Right kidney (tissue), 1 donor: ENCODE measurements around the gene FHAD1.
A peak's percentile ranks its signal among the peaks of the same experiment; 100 is the strongest.

Experiments
- DNase-seq: peaks from one replicate; pipeline ENCODE4 v3.0.0-alpha.2; 2016

Gene FHAD1

DNA sequence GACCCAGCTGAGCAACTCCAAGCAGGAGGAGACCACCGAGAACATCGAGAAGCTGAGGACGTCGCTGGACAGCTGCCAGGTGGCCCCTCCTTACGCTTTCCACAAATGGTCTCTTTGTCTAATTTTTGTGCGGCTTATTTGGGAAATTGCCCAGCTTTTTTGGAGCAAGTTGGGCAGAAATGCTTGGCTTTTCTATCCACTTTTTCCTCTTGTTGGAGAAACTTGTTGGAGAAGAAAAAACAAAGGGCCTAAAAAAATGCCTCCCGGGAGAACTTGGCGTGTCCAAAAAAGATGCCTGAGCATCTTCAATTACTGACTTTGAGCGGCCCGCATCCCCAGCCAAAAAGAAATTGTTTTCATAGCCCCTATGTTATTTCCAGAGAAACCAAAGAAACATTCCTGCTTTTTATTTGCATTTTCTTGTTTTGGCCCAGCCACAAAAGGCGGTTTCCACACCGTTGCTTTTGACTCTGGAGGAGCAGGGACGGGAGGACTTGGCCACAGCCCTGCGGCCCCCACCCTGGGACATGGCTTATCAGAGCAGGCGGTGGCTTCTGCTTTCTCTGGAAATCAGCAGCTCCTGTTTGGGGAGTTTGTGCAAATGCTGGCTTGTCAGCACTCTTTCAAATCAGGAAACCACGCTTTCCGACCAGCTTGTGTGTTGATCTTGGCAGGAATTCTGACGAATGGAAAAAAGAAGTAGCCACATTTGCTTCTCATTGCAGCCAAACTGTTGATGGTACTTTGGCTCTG, 81.5 kb downstream of the FHAD1 start:
- DNase-seq: peak; percentile 42

- DNase-seq: no peak
Measured at GRCh38 chr1:15329104-15329820, 82.2 kb downstream of the FHAD1 start.

GRCh38 chr1:15330028-15330427, 83.0 kb downstream of the FHAD1 start:
- DNase-seq: no peak

DNA sequence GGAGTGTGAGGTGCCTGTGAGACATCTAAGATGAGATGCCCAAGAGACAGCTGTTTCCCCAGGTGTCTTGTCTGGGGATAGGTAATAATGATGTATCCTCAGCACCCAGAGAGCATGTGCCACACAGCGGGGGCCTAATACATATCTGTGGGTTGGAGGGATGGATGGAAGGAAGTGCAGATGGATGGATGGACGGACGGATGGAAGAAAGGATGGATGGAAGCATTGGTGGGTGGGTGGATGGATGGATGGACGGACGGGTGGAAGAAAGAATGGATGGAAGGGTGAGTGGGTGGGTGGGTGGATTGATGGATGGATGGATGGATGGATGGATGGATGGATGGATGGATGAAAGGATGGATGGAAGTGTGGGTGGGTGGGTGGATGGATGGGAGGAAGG, 84.2 kb downstream of the FHAD1 start:
- DNase-seq: no peak

DNA sequence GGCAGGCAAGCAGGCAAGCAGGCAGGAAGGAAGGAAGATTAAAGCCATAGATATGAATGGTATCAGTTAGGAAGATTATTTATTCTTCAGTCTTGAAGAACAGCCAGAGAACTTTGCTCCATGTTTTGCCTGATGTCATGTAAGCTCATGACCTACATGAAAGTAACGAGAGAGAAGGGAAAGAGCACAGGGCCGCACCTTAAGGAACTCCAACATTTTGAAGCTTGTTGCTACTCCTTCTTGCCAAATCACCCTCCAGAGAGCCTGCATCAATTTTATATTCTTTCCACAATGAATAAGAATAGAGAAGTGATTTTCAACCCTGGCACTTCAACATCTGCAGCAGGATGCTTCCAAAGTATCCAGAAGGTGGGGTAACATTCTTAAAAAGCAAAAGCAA, 84.7 kb downstream of the FHAD1 start:
- no peak for DNase-seq

- no peak for DNase-seq
Measured at GRCh38 chr1:15332525-15332924, 85.5 kb downstream of the FHAD1 start.

DNA sequence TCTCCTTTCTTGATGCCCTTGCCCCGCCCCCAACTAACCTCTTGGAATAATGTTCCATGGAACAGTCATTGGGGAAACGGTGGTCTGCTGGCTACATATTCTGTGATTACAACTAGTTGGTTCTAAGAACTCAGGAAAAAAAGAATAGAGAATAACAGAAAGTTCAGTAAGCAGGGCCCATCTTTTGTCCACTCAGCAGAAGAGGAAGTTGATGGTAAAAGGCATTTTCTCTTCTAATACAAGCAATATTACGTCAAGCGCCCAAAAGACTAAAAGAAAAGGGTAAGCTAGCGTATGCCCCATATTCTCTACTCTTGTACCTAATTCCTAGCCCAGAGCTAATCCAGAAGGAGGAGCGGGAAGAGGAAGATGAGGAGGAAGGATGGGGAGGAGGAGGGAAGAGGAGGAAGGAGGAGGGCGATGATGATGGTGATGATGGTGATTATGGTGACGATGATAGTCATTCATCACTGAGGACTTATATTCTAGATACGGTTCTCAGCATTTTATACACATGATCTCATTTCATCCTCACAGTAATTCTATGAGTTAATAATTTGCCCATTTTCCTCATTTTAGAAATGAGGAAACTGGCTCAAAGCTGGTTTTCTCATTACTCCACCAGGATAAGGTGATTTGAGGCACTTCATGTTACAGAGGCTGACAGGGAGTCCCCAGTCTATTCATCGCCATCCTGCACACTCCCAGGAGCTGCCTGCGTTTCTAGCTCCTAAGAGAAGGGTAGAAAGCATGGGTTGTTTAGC, 86.1 kb downstream of the FHAD1 start:
- DNase-seq: no peak

DNA sequence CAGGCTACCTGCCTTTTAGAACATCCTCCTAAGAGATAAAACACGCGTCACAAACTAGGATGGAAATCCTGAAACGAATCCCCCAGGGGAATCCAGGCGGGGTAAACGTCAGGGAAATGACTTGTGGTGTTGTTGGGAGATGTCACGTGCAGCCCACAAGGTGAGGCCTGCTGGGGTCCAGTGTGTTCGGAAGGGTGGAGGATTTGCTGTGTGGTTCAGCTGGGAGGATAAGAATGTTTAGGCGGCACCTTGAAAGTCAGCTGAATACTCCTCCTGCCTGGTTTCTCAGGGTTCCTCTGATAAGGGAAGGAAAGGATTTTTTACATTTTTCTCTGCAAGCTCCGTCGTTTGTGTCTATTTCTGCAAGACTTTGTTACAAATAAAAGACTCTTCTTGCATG, 88.0 kb downstream of the FHAD1 start:
- no peak for DNase-seq

DNA sequence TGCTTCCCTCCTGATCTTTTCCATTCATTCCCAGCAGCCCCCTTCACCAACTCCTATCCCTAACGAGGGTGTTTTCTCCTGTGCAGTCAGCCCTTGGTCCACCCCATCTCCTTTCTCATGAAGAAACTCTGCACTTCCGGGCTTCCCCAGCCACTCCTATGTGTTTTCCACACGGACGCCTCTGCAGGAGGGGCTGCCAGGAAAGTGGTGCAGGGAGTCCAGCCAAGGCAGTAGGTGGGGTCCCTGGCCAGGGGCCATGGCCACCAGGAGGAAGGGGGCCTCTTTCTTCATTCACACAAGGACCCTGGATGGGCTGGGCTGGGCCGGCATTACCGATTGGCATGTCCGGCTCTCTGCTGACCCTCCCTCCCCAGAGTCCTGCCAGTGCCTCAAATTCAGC, 89.8 kb downstream of the FHAD1 start:
- no peak for DNase-seq

DNA sequence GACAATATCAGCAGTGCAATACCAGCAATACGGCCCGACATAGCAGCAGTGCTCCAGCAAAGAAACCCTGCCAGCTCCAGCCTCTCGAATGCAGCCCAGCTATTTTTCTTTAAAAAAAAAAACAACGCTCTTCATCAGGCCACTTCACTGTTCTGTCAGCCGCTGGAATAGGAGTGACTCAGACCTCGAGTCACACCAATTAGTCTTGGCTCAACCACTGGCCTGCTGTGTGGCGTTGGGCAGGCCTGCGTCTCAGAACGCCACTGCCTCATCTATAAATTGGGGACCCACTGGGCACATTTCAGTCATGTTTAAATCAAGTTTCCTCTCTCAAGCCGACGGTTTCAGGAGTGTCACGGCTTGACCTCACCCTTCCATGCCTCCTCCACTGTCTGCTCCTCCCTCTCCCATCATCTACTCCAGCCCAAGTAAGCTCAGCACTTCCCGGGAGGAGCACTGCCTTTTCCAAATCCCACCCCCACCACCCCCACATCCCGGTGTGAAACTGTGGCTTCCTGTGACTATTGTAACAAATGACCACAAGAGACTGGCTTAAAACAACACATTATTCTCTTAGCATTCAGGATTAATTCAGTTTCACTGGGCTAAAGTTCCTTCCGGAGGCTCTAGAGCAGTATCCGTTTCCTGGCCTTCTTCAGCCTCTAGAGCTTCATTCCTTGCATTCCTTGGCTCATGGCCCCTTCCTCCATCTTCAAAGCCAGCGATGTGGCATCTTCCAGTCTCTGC, 90.8 kb downstream of the FHAD1 start:
- no peak for DNase-seq

- no peak for DNase-seq
Measured at GRCh38 chr1:15339570-15339969, 92.5 kb downstream of the FHAD1 start.

- no peak for DNase-seq
Measured at GRCh38 chr1:15341228-15341627, 94.2 kb downstream of the FHAD1 start.

DNA sequence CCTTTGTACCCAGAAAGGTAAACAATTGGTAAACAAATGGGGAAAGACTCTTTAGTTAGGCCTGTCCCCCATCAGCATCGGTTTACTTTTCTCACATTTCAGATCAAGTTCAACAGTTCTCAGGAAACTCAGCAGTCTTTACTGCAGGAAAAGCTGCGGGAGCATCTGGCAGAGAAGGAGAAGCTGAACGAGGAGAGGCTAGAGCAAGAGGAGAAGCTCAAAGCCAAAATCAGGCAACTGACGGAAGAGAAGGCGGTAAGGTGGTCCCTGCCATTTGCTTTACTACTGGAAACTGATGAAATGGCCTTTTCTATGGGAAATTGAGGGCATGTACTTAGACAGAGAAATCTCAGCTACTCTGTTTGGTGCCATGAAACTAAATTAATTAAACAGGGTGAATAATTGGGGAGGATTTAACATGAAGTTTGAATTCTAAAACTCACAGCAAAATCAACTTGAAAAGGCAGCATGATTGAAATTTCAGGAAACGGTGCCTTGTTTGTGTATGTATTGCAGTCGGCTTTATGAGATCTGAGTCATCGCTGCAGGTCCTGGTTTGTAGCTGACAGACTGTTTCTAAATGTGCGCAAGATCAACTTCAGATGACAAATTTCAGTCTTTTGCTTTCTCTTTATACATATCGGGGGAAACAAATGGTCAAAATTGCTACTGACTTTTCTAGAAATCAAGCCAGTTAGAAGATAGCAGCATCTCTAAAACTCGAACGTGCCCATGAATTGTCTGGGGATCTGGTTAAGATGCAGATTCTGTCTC, 94.8 kb downstream of the FHAD1 start:
- DNase-seq: no peak

- DNase-seq: no peak
Measured at GRCh38 chr1:15342408-15342967, 95.5 kb downstream of the FHAD1 start.

DNA sequence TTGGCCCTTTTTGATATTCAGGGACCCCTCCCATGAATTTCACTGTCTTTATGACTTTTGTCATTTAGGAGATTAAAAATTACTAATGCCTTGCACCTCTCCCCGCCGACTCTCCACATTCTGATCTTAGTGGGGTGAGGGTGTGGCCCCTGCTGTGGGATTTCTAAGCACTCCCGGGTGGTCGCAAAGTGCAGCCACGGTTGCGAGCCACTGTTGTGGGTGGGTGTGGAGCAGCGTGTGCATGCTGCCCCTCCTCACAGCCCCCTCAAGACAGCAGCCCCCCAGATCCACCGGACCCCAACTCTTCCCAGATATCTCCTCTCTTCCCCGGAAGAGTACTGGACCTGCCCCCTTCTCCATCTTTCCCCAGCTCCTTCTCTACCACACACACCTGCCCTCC, 96.1 kb downstream of the FHAD1 start:
- no peak for DNase-seq

DNA sequence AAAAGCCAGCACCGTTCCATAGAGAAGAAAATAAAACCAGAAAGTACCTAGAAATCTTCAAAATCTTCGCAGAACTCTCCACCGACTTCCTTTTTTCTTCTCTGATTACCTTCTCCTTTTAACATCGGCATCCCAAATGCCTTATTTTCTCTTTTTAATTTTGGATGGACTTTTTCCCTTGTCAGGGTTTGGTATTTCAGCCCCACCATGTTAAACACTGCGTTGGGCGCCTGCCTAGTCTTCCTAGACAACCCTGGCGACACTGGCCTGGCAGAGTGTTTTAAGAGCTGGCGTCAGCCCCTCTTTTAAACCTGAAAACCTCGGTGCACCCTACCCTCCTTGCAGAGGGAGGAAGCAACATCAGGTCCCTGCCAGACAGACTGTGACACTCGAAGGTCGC, 96.7 kb downstream of the FHAD1 start:
- DNase-seq: peak; percentile 41

DNA sequence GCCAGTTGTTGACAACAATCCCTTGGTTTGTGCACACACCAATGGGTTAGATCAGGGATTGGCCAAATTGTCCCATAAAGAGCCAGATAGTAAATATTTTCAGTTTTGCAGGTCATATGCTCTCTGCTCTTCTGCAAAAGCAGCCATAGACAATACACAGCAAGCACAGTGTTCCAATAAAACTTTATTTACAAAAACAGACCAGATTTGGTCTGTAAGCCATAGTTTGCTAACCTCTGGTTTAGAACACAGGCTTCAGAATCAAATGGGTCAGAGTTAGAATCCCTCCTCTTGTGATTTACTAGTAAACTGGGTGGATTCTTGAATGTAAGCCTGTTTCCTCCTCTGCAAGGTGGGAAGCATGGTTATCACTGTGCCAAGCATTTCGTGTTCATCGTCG, 97.4 kb downstream of the FHAD1 start:
- DNase-seq: no peak

- DNase-seq: no peak
Measured at GRCh38 chr1:15344800-15345704, 98.0 kb downstream of the FHAD1 start.

DNA sequence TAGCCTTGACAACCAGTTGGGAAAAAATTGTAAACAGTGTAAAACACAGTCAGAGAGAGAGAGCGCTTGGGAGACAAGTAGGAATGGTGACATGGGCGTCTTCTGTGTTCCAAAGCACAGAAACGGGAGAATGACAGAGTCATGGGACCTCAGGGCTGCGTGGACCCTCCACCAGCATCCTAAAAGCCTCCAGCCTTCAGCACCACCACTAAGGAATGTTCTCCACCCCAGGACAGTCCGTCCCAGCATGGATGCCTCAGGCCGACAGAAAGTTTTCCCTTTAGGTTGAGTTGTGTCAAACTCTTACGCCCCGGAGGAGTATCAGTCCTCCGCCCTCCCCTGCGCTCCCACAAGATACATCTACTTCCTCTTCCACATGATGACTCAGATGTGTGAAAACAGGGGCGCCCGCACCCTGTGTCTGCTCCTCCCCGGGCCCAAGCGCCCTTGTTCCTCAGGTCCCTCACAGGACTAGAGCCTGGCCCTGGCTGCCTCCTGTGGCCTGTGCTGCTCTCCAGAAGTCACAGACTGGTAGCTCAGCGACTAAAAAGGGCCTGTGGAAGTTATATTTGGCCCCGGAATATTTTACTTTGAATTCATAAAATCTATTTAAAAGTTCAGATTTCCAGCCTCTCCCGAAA, 98.8 kb downstream of the FHAD1 start:
- DNase-seq: no peak
